SJSA1 (cell line): ENCODE measurements around the gene KRR1. TPM values are rescaled to one million over a fixed set of nuclear protein-coding genes. Genes with fewer than 3 reads are reported as not detected.
"Not testable (repeated sequence)": the region's sequence is repeated elsewhere in the genome, so short reads cannot be mapped to it uniquely, and the experiment has no call there.

ENCODE experiments used
- DNase-seq, 2 experiments: peaks; one replicate each; pipeline ENCODE4 v3.0.0-alpha.2; 2015 to 2020; ENCODE audit warnings: low spot score in 2 of 2, low read depth in 1 of 2
- H3K27ac ChIP-seq: fragments of 250-450 bp; sonication (Bioruptor Pico); 2 replicates; pipeline ENCODE4 v1.5.1; 2020; ENCODE audit warnings: mild to moderate bottlenecking, moderate library complexity
- H3K27me3 ChIP-seq: fragments of 250-450 bp; sonication (Bioruptor Pico); replicated peaks from 2 replicates; pipeline ENCODE4 v1.5.1; 2020; ENCODE audit warnings: mild to moderate bottlenecking, moderate library complexity
- H3K36me3 ChIP-seq: fragments of 250-450 bp; sonication (Bioruptor Pico); 2 replicates; pipeline ENCODE4 v1.5.1; 2020; ENCODE audit warnings: mild to moderate bottlenecking
- H3K4me1 ChIP-seq: fragments of 250-450 bp; sonication (Bioruptor Pico); replicated peaks from 2 replicates; pipeline ENCODE4 v1.6.1; 2021; ENCODE audit warnings: mild to moderate bottlenecking
- H3K4me3 ChIP-seq: fragments of 250-450 bp; sonication (Bioruptor Pico); 2 replicates; pipeline ENCODE4 v1.5.1; 2020; ENCODE audit warnings: mild to moderate bottlenecking
- H3K9me3 ChIP-seq: fragments of 250-450 bp; sonication (Bioruptor Pico); replicated peaks from 2 replicates; pipeline ENCODE4 v1.5.1; 2020; ENCODE audit warnings: mild to moderate bottlenecking
- total RNA-seq: library from RNA; depleted of rRNA; stranded (reverse); fragments of >200 nt; shearing (Covaris generic); gene quantifications from 2 replicates; pipeline ENCODE4 v1.2.3, GENCODE V29; 2014

The KRR1 gene
- total RNA-seq, 1 experiment from 2014 or later = 76.8 TPM

DNA sequence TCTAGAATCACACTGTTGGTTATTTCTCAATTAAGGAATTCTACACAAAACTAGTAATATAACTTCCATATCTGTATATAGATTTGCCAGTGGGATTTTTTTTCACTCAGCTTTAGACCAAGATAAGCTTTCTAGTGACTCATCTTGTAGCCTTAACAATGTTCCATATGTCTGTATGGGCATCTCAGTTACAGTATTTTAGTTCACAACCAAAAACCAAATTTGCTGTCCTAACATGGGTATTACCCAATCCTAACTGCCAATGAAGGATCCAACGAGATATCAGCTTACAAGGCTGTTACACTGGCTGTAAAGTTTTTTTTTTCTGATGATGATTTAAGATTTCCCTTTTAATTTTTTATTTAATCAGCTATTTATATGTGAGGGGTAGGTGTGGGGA, 31.5 kb upstream of the KRR1 start:
- Histone ChIP-seq H3K36me3 (no peaks in the 10 kb centered on the region), H3K4me3 (no peak overlapping the region), H3K4me1 (no peaks in the 10 kb centered on the region), H3K27ac (no peak overlapping the region), H3K27me3 (no peaks in the 10 kb centered on the region), H3K9me3 (no peaks in the 10 kb centered on the region)
- DNase-seq = no peak

DNA sequence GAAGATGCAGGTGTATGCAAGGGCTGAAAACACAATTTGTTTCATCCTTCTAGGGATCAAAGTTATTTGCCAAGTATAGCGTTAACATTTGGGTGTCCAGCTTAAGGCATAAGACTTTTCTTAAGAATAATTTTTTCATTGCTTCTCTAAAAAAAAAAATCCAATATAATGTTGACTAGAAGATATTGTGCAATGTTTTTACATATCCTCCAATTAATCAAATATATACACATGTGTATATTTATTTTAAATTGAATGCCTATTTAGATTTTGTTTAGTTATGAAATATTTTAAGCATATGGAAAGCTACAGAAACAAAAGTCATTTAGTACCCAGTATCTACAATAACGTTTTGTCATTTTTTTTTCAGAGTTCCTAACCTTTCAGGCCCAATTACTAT, 28.5 kb upstream of the KRR1 start:
- Histone ChIP-seq H3K4me3 (no peak overlapping the region), H3K27me3 (no peaks in the 10 kb centered on the region), H3K27ac (no peak overlapping the region), H3K4me1 (no peaks in the 10 kb centered on the region), H3K9me3 (no peaks in the 10 kb centered on the region), H3K36me3 (no peaks in the 10 kb centered on the region)
- DNase-seq = no peak

- Histone ChIP-seq H3K27me3 (no peaks in the 10 kb centered on the region), H3K9me3 (no peaks in the 10 kb centered on the region), H3K4me1 (peaks cover 8% of the 10 kb centered on the region; the same call in 1 of the 2 replicates), H3K36me3 (no peaks in the 10 kb centered on the region), H3K27ac (no peak overlapping the region), H3K4me3 (no peak overlapping the region)
- peak in 1 of 2 experiments; percentile 45 for DNase-seq
Measured at GRCh38 chr12:75533239-75533638, 21.8 kb upstream of the KRR1 start.

GRCh38 chr12:75529826-75530225, 18.4 kb upstream of the KRR1 start:
- Histone ChIP-seq H3K27me3 (no peaks in the 10 kb centered on the region), H3K4me3 (no peak overlapping the region), H3K27ac (no peak overlapping the region), H3K4me1 (peaks cover 8% of the 10 kb centered on the region; the same call in 1 of the 2 replicates), H3K36me3 (no peaks in the 10 kb centered on the region), H3K9me3 (no peaks in the 10 kb centered on the region)
- DNase-seq = no peak

DNA sequence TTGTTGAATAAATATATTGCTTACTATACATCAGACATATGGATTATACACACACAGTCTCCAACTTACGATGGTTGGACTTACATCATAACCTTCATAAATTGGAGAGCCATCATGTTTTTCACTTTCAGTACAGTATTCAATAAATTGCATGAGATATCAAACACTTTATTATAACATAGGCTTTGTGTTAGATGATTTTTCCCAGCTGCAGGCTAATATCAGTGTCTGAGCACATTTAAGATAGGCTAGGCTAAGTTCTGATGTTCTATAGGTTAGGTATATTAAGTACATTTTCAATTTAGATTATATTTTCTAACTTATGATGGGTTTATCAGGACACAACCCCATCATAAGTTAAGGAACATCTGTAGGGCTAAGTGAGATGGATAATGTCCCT, 17.9 kb upstream of the KRR1 start:
- H3K9me3 ChIP-seq = no peaks in the 10 kb centered on the region
- H3K4me3 ChIP-seq = no peak overlapping the region
- H3K4me1 ChIP-seq = peaks cover 8% of the 10 kb centered on the region; the same call in 1 of the 2 replicates
- no peak overlapping the region for H3K27ac ChIP-seq
- no peaks in the 10 kb centered on the region for H3K27me3 ChIP-seq
- DNase-seq = no peak
- H3K36me3 ChIP-seq = no peaks in the 10 kb centered on the region

- H3K9me3 ChIP-seq = no peaks in the 10 kb centered on the region
- no peaks in the 10 kb centered on the region for H3K36me3 ChIP-seq
- H3K27ac ChIP-seq = no peak overlapping the region
- no peaks in the 10 kb centered on the region for H3K27me3 ChIP-seq
- no peak overlapping the region for H3K4me3 ChIP-seq
- DNase-seq = no peak
- peaks cover 8% of the 10 kb centered on the region; the same call in 1 of the 2 replicates for H3K4me1 ChIP-seq
Measured at GRCh38 chr12:75528692-75529091, 17.3 kb upstream of the KRR1 start.

- H3K36me3 ChIP-seq = no peaks in the 10 kb centered on the region
- no peak overlapping the region for H3K27ac ChIP-seq
- H3K4me3 ChIP-seq = no peak overlapping the region
- no peaks in the 10 kb centered on the region for H3K9me3 ChIP-seq
- no peak for DNase-seq
- no peaks in the 10 kb centered on the region for H3K27me3 ChIP-seq
- peaks cover 4% of the 10 kb centered on the region; the same call in 1 of the 2 replicates for H3K4me1 ChIP-seq
Measured at GRCh38 chr12:75528272-75528671, 16.9 kb upstream of the KRR1 start.

GRCh38 chr12:75526655-75527511, 15.5 kb upstream of the KRR1 start:
- DNase-seq = peak in 1 of 2 experiments; percentile 39
- H3K27ac ChIP-seq = no peak overlapping the region
- no peak overlapping the region for H3K4me3 ChIP-seq
- H3K27me3 ChIP-seq = no peaks in the 10 kb centered on the region
- no peaks in the 10 kb centered on the region for H3K9me3 ChIP-seq
- no peaks in the 10 kb centered on the region for H3K4me1 ChIP-seq
- no peaks in the 10 kb centered on the region for H3K36me3 ChIP-seq

- no peak overlapping the region for H3K4me3 ChIP-seq
- H3K36me3 ChIP-seq = no peaks in the 10 kb centered on the region
- no peaks in the 10 kb centered on the region for H3K27me3 ChIP-seq
- H3K4me1 ChIP-seq = no peaks in the 10 kb centered on the region
- no peak for DNase-seq
- no peaks in the 10 kb centered on the region for H3K9me3 ChIP-seq
- no peak overlapping the region for H3K27ac ChIP-seq
Measured at GRCh38 chr12:75525263-75525662, 13.9 kb upstream of the KRR1 start.

GRCh38 chr12:75522124-75522523, 10.7 kb upstream of the KRR1 start:
- not testable (repeated sequence) for H3K4me1 ChIP-seq, H3K4me3 ChIP-seq, H3K27ac ChIP-seq, H3K27me3 ChIP-seq, H3K9me3 ChIP-seq, H3K36me3 ChIP-seq, DNase-seq

GRCh38 chr12:75521224-75521623, 9.8 kb upstream of the KRR1 start:
- not testable (repeated sequence) for DNase-seq, H3K4me1 ChIP-seq, H3K9me3 ChIP-seq, H3K27me3 ChIP-seq, H3K36me3 ChIP-seq, H3K27ac ChIP-seq, H3K4me3 ChIP-seq

- no peak for DNase-seq
- H3K4me1 ChIP-seq = peaks cover 11% of the 10 kb centered on the region
- H3K36me3 ChIP-seq = peaks cover 33% of the 10 kb centered on the region
- H3K27me3 ChIP-seq = no peaks in the 10 kb centered on the region
- H3K9me3 ChIP-seq = no peaks in the 10 kb centered on the region
- H3K4me3 ChIP-seq = no peak overlapping the region
- H3K27ac ChIP-seq = no peak overlapping the region
Measured at GRCh38 chr12:75509621-75510020, 1.8 kb downstream of the KRR1 start.

DNA sequence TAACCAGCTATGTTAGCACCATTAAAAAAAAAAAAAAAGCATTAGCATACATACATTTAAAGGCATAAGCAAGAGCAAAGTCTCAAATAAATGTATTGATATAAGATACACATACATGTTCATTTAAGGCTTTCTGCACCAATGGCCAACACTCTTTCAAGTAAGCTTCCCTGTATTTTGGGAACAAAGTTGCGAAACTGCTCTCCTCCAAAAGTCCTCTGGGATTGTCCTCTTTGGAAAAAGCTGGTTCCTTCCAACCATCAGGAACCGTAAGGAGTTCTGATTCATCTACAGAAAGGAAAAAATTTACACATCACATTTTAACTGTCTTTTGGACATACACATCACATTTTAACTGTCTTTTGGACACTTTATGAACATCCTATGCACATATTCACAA, 3.2 kb downstream of the KRR1 start:
- peaks cover 48% of the 10 kb centered on the region for H3K36me3 ChIP-seq
- peaks cover 11% of the 10 kb centered on the region for H3K4me1 ChIP-seq
- H3K4me3 ChIP-seq = no peak overlapping the region
- no peak overlapping the region for H3K27ac ChIP-seq
- H3K27me3 ChIP-seq = no peaks in the 10 kb centered on the region
- no peak for DNase-seq
- no peaks in the 10 kb centered on the region for H3K9me3 ChIP-seq

GRCh38 chr12:75507086-75507485, 4.3 kb downstream of the KRR1 start:
- H3K36me3 ChIP-seq = peaks cover 58% of the 10 kb centered on the region
- DNase-seq = no peak
- no peaks in the 10 kb centered on the region for H3K27me3 ChIP-seq
- H3K9me3 ChIP-seq = no peaks in the 10 kb centered on the region
- no peak overlapping the region for H3K4me3 ChIP-seq
- no peak overlapping the region for H3K27ac ChIP-seq
- peaks cover 11% of the 10 kb centered on the region for H3K4me1 ChIP-seq
